ENCODE results near the gene LRRC4. TPM values are rescaled to one million over a fixed set of nuclear protein-coding genes. Genes with fewer than 3 reads are reported as not detected.

The LRRC4 gene
- total and polyA plus RNA-seq, 5 donors from 2014 or later, result 0.06 TPM; not detected in 4

DNA sequence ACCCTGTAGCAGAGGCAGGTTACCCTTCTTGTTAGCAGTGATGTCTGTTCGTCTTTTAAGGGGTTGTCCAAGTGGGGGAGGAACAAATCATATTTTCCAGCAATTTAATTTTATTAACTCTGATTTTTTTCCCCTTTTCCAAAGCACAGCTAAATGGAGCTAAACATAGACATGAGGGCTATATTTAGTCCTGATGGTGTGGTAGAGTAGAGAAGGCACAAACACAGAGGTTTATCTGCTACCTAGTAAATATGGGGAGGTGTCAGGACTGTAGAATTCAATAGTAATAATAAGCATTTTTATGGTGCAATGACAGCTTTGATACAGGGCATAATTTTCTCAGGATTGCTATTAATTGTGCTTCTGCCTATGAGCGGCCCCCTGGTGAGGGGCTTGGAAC lies 22.5 kb downstream of the LRRC4 start:
- no peak for DNase-seq
- Mint-ChIP-seq H3K27ac (no peak overlapping the region), H3K9me3 (no peaks in the 10 kb centered on the region), H3K4me3 (no peak overlapping the region), H3K36me3 (peaks cover 30% of the 10 kb centered on the region), H3K27me3 (no peaks in the 10 kb centered on the region), H3K4me1 (peaks cover 0 to 9% (median 8%) of the 10 kb centered on the region in 4 donors)
- ATAC-seq (ENCODE audit: low read depth in 2 of 2), result no peak
- H3K4me3 ChIP-seq (ENCODE audit: low read depth, low read length), result no peak overlapping the region
- H3K9me3 ChIP-seq (ENCODE audit: control insufficient read depth in 2 of 2, low read length in 2 of 2), result no peaks in the 10 kb centered on the region
- H3K27me3 ChIP-seq (ENCODE audit: control insufficient read depth, insufficient read depth, low read length), result no peaks in the 10 kb centered on the region
- H3K36me3 ChIP-seq (ENCODE audit: control insufficient read depth, insufficient read depth, low read length), result peaks cover 7% of the 10 kb centered on the region
- H3K4me1 ChIP-seq (ENCODE audit: control insufficient read depth, insufficient read depth, low read length, poor library complexity, severe bottlenecking), result peaks cover 7% of the 10 kb centered on the region
- no peak overlapping the region for H3K27ac ChIP-seq (ENCODE audit: insufficient read depth, low read length, poor library complexity, severe bottlenecking)

DNA sequence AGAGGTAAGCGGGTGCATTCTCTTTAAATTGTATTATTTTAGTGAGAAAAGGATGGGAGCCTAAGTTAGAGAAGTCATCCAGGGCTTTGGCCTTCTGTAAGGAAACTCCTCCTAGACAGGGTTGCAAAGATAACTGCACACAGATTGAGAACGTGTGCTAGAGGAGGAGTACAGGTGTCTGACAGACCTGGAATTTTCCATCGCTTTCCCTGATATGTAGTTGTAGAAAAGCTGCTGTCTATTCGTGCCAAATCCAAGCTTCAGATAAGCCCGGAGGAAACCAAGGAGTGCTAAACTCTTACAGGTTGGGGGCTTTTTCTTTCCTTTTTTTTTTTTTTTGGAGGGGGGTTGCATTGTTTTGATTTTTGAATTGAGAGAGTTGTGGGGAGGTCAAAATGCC lies 23.1 kb downstream of the LRRC4 start:
- peak overlapping the region in 1 of 3 donors; percentile 71 for H3K27ac Mint-ChIP-seq
- H3K4me3 Mint-ChIP-seq, result no peak overlapping the region
- peaks cover 0 to 15% (median 14%) of the 10 kb centered on the region in 4 donors for H3K4me1 Mint-ChIP-seq
- H3K9me3 Mint-ChIP-seq, result no peaks in the 10 kb centered on the region
- no peak overlapping the region for H3K27ac ChIP-seq (ENCODE audit: insufficient read depth, low read length, poor library complexity, severe bottlenecking)
- no peak for DNase-seq
- no peaks in the 10 kb centered on the region for H3K27me3 Mint-ChIP-seq
- H3K36me3 ChIP-seq (ENCODE audit: control insufficient read depth, insufficient read depth, low read length), result peaks cover 7% of the 10 kb centered on the region
- H3K27me3 ChIP-seq (ENCODE audit: control insufficient read depth, insufficient read depth, low read length), result no peaks in the 10 kb centered on the region
- H3K4me3 ChIP-seq (ENCODE audit: low read depth, low read length), result no peak overlapping the region
- ATAC-seq (ENCODE audit: low read depth in 2 of 2), result no peak
- peaks cover 30% of the 10 kb centered on the region for H3K36me3 Mint-ChIP-seq
- peaks cover 10% of the 10 kb centered on the region for H3K4me1 ChIP-seq (ENCODE audit: control insufficient read depth, insufficient read depth, low read length, poor library complexity, severe bottlenecking)
- H3K9me3 ChIP-seq (ENCODE audit: control insufficient read depth in 2 of 2, low read length in 2 of 2), result no peaks in the 10 kb centered on the region

GRCh38 chr7:128007303-128007680 lies 23.9 kb downstream of the LRRC4 start:
- ATAC-seq (ENCODE audit: low read depth in 2 of 2), result no peak
- Mint-ChIP-seq H3K4me1 (peaks cover 0 to 20% (median 15%) of the 10 kb centered on the region in 4 donors), H3K4me3 (no peak overlapping the region), H3K27ac (no peak overlapping the region), H3K36me3 (peaks cover 26% of the 10 kb centered on the region), H3K27me3 (no peaks in the 10 kb centered on the region), H3K9me3 (no peaks in the 10 kb centered on the region)
- DNase-seq, result no peak
- Histone ChIP-seq H3K27me3 (ENCODE audit: control insufficient read depth, insufficient read depth, low read length) (no peaks in the 10 kb centered on the region), H3K9me3 (ENCODE audit: control insufficient read depth in 2 of 2, low read length in 2 of 2) (no peaks in the 10 kb centered on the region), H3K27ac (ENCODE audit: insufficient read depth, low read length, poor library complexity, severe bottlenecking) (no peak overlapping the region), H3K36me3 (ENCODE audit: control insufficient read depth, insufficient read depth, low read length) (peaks cover 6% of the 10 kb centered on the region), H3K4me3 (ENCODE audit: low read depth, low read length) (no peak overlapping the region), H3K4me1 (ENCODE audit: control insufficient read depth, insufficient read depth, low read length, poor library complexity, severe bottlenecking) (peaks cover 10% of the 10 kb centered on the region)

GRCh38 chr7:128006550-128007302 lies 24.5 kb downstream of the LRRC4 start:
- Mint-ChIP-seq H3K27me3 (no peaks in the 10 kb centered on the region), H3K4me1 (peaks cover 0 to 20% (median 15%) of the 10 kb centered on the region in 4 donors), H3K4me3 (no peak overlapping the region), H3K27ac (no peak overlapping the region), H3K9me3 (no peaks in the 10 kb centered on the region), H3K36me3 (peaks cover 22% of the 10 kb centered on the region)
- no peak for ATAC-seq (ENCODE audit: low read depth in 2 of 2)
- Histone ChIP-seq H3K4me3 (ENCODE audit: low read depth, low read length) (no peak overlapping the region), H3K4me1 (ENCODE audit: control insufficient read depth, insufficient read depth, low read length, poor library complexity, severe bottlenecking) (peaks cover 10% of the 10 kb centered on the region), H3K27me3 (ENCODE audit: control insufficient read depth, insufficient read depth, low read length) (no peaks in the 10 kb centered on the region), H3K9me3 (ENCODE audit: control insufficient read depth in 2 of 2, low read length in 2 of 2) (no peaks in the 10 kb centered on the region), H3K27ac (ENCODE audit: insufficient read depth, low read length, poor library complexity, severe bottlenecking) (no peak overlapping the region), H3K36me3 (ENCODE audit: control insufficient read depth, insufficient read depth, low read length) (peaks cover 8% of the 10 kb centered on the region)
- DNase-seq, result no peak

DNA sequence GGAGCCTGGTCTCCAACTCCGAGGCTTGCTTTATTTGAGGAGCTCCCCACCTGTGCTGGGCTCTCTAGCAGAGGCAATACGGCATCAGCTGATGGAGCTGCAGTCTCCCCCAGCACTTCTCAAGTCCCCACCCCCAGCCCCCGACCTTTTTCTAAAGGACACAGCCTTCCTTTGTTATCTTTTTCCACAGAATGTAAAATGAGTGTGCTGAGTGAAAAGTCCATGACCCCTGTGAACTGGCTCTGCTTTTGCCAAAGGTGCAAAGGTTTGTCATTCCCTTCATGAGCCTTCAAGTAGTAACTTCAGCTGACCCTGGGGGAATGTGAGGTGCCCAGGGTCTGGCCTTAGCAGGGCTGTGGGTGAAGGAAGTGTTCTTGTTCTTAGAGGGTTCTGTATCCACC lies 25.5 kb downstream of the LRRC4 start:
- Histone ChIP-seq H3K27ac (ENCODE audit: insufficient read depth, low read length, poor library complexity, severe bottlenecking) (no peak overlapping the region), H3K4me3 (ENCODE audit: low read depth, low read length) (no peak overlapping the region), H3K27me3 (ENCODE audit: control insufficient read depth, insufficient read depth, low read length) (no peaks in the 10 kb centered on the region), H3K4me1 (ENCODE audit: control insufficient read depth, insufficient read depth, low read length, poor library complexity, severe bottlenecking) (peaks cover 10% of the 10 kb centered on the region), H3K9me3 (ENCODE audit: control insufficient read depth in 2 of 2, low read length in 2 of 2) (no peaks in the 10 kb centered on the region), H3K36me3 (ENCODE audit: control insufficient read depth, insufficient read depth, low read length) (peaks cover 8% of the 10 kb centered on the region)
- DNase-seq (no peak), ATAC-seq (ENCODE audit: low read depth in 2 of 2) (no peak)
- Mint-ChIP-seq H3K4me1 (peaks cover 0 to 20% (median 15%) of the 10 kb centered on the region in 4 donors), H3K9me3 (no peaks in the 10 kb centered on the region), H3K27ac (no peak overlapping the region), H3K4me3 (no peak overlapping the region), H3K36me3 (peaks cover 16% of the 10 kb centered on the region), H3K27me3 (no peaks in the 10 kb centered on the region)

GRCh38 chr7:128005117-128005516 lies 26.1 kb downstream of the LRRC4 start:
- no peak for DNase-seq
- Histone ChIP-seq H3K27me3 (ENCODE audit: control insufficient read depth, insufficient read depth, low read length) (no peaks in the 10 kb centered on the region), H3K36me3 (ENCODE audit: control insufficient read depth, insufficient read depth, low read length) (peaks cover 5% of the 10 kb centered on the region), H3K4me1 (ENCODE audit: control insufficient read depth, insufficient read depth, low read length, poor library complexity, severe bottlenecking) (peaks cover 10% of the 10 kb centered on the region), H3K4me3 (ENCODE audit: low read depth, low read length) (no peak overlapping the region), H3K27ac (ENCODE audit: insufficient read depth, low read length, poor library complexity, severe bottlenecking) (no peak overlapping the region), H3K9me3 (ENCODE audit: control insufficient read depth in 2 of 2, low read length in 2 of 2) (no peaks in the 10 kb centered on the region)
- H3K4me3 Mint-ChIP-seq, result no peak overlapping the region
- H3K36me3 Mint-ChIP-seq, result peaks cover 13% of the 10 kb centered on the region
- H3K27me3 Mint-ChIP-seq, result no peaks in the 10 kb centered on the region
- H3K9me3 Mint-ChIP-seq, result no peaks in the 10 kb centered on the region
- H3K27ac Mint-ChIP-seq, result no peak overlapping the region
- peaks cover 0 to 20% (median 15%) of the 10 kb centered on the region in 4 donors for H3K4me1 Mint-ChIP-seq
- no peak for ATAC-seq (ENCODE audit: low read depth in 2 of 2)

GRCh38 chr7:128004623-128005022 lies 26.6 kb downstream of the LRRC4 start:
- Mint-ChIP-seq H3K4me3 (no peak overlapping the region), H3K36me3 (peaks cover 8% of the 10 kb centered on the region), H3K27me3 (no peaks in the 10 kb centered on the region), H3K9me3 (no peaks in the 10 kb centered on the region), H3K27ac (peak overlapping the region in 1 of 3 donors; percentile 71), H3K4me1 (peaks cover 0 to 20% (median 15%) of the 10 kb centered on the region in 4 donors)
- DNase-seq, result no peak
- no peak overlapping the region for H3K27ac ChIP-seq (ENCODE audit: insufficient read depth, low read length, poor library complexity, severe bottlenecking)
- ATAC-seq (ENCODE audit: low read depth in 2 of 2), result no peak
- no peaks in the 10 kb centered on the region for H3K27me3 ChIP-seq (ENCODE audit: control insufficient read depth, insufficient read depth, low read length)
- H3K4me3 ChIP-seq (ENCODE audit: low read depth, low read length), result no peak overlapping the region
- H3K4me1 ChIP-seq (ENCODE audit: control insufficient read depth, insufficient read depth, low read length, poor library complexity, severe bottlenecking), result peaks cover 10% of the 10 kb centered on the region
- peaks cover 5% of the 10 kb centered on the region for H3K36me3 ChIP-seq (ENCODE audit: control insufficient read depth, insufficient read depth, low read length)
- no peaks in the 10 kb centered on the region for H3K9me3 ChIP-seq (ENCODE audit: control insufficient read depth in 2 of 2, low read length in 2 of 2)

GRCh38 chr7:128003787-128004186 lies 27.4 kb downstream of the LRRC4 start:
- Mint-ChIP-seq H3K9me3 (no peaks in the 10 kb centered on the region), H3K27ac (peak overlapping the region in 1 of 3 donors; percentile 71), H3K36me3 (peaks cover 14% of the 10 kb centered on the region), H3K4me1 (peaks cover 0 to 25% (median 15%) of the 10 kb centered on the region in 4 donors), H3K4me3 (peak overlapping the region in 1 of 4 donors; percentile 11), H3K27me3 (no peaks in the 10 kb centered on the region)
- peaks cover 7% of the 10 kb centered on the region for H3K36me3 ChIP-seq (ENCODE audit: control insufficient read depth, insufficient read depth, low read length)
- H3K27me3 ChIP-seq (ENCODE audit: control insufficient read depth, insufficient read depth, low read length), result no peaks in the 10 kb centered on the region
- peak in 1 of 3 donors; percentile 46 for DNase-seq
- H3K27ac ChIP-seq (ENCODE audit: insufficient read depth, low read length, poor library complexity, severe bottlenecking), result no peak overlapping the region
- H3K9me3 ChIP-seq (ENCODE audit: control insufficient read depth in 2 of 2, low read length in 2 of 2), result no peaks in the 10 kb centered on the region
- H3K4me1 ChIP-seq (ENCODE audit: control insufficient read depth, insufficient read depth, low read length, poor library complexity, severe bottlenecking), result peaks cover 10% of the 10 kb centered on the region
- H3K4me3 ChIP-seq (ENCODE audit: low read depth, low read length), result no peak overlapping the region
- ATAC-seq (ENCODE audit: low read depth in 2 of 2), result no peak
